HL-60 (cell line): ENCODE data around the gene ADAMTS17.

Experiments used
- DNase-seq, 2 experiments: peaks; one replicate each; pipeline ENCODE4 v3.0.0-alpha.2; 2010 to 2020; ENCODE audit warnings: low read depth in 1 of 2, low spot score in 1 of 2
- H3K27ac ChIP-seq: fragments of 250-450 bp; sonication (Bioruptor Pico); replicated peaks from 2 replicates; pipeline ENCODE4 v1.5.1; 2020; ENCODE audit warnings: mild to moderate bottlenecking, moderate library complexity
- H3K27me3 ChIP-seq: fragments of 250-450 bp; sonication (Bioruptor Pico); 2 replicates; pipeline ENCODE4 v1.5.1; 2021; ENCODE audit warnings: mild to moderate bottlenecking, moderate library complexity; ENCODE audit not compliant: insufficient read depth, poor library complexity, severe bottlenecking
- H3K4me3 ChIP-seq: replicated peaks from 2 replicates; pipeline ENCODE4 v1.5.1; 2011; ENCODE audit warnings: mild to moderate bottlenecking, control low read depth, low read length; ENCODE audit not compliant: insufficient read depth
- GABPA ChIP-seq: IDR thresholded peaks from 2 replicates; pipeline ENCODE4 v1.6.1; 2012; ENCODE audit warnings: low read depth
- POLR2AphosphoS5 ChIP-seq: IDR thresholded peaks from 2 replicates; pipeline ENCODE4 v1.6.1; 2012; ENCODE audit warnings: low read depth
- REST ChIP-seq: IDR thresholded peaks from 2 replicates; pipeline ENCODE4 v1.6.1; 2012; ENCODE audit warnings: low read depth; ENCODE audit not compliant: insufficient replicate concordance
- SPI1 ChIP-seq: IDR thresholded peaks from 2 replicates; pipeline ENCODE4 v1.6.1; 2012; ENCODE audit warnings: low read depth, mild to moderate bottlenecking, borderline replicate concordance
- TF ChIP-seq, protein P1 (sequence below): IDR thresholded peaks from one replicate; pipeline ENCODE4 v1.5.1; 2011; ENCODE audit warnings: low read length, control low read depth, inconsistent platforms; ENCODE audit not compliant: insufficient read depth

ADAMTS17 gene

DNA sequence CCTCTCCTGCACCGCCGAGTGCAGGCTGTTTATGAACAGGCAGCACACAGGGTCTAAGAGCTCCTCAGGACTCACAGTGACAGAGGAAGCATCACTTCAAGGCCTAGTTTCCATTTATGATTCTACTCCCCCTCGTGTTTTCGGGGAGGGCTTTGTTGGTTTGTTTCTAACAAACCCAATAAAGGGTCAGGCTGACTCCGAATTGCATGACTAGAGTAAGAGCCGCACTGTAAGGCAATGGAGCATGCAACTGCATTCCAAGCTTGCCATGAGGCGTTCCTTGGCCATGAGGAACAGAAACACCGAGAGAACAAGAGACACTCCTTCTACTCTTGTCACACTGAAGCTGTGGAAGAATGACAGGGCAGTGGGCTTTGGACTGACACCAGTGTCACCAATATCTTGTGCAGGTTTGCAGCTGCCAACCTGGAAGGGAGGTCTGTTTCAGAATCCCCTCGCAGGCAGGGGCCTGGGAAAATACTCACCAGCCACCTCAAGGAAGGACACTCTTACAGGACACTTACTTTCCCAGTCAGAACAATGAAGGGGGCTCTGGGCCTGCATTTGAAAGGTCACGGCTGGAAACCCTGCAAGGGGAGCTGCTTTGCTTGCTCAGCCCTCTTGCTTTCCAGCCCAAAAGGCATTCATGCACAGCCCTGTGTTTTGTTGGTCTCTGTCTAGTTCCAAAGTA is 96.8 kb downstream of the ADAMTS17 start:
- Histone ChIP-seq H3K4me3 (no peak overlapping the region), H3K27me3 (no peaks in the 10 kb centered on the region), H3K27ac (no peak overlapping the region)
- no peak for DNase-seq
- no peak for TF ChIP-seq SPI1
- TF ChIP-seq, protein P1, sequence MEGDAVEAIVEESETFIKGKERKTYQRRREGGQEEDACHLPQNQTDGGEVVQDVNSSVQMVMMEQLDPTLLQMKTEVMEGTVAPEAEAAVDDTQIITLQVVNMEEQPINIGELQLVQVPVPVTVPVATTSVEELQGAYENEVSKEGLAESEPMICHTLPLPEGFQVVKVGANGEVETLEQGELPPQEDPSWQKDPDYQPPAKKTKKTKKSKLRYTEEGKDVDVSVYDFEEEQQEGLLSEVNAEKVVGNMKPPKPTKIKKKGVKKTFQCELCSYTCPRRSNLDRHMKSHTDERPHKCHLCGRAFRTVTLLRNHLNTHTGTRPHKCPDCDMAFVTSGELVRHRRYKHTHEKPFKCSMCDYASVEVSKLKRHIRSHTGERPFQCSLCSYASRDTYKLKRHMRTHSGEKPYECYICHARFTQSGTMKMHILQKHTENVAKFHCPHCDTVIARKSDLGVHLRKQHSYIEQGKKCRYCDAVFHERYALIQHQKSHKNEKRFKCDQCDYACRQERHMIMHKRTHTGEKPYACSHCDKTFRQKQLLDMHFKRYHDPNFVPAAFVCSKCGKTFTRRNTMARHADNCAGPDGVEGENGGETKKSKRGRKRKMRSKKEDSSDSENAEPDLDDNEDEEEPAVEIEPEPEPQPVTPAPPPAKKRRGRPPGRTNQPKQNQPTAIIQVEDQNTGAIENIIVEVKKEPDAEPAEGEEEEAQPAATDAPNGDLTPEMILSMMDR, result no peak

GRCh38 chr15:100242989-100243388 is 98.8 kb downstream of the ADAMTS17 start:
- DNase-seq, result no peak
- Histone ChIP-seq H3K27me3 (no peaks in the 10 kb centered on the region), H3K27ac (no peak overlapping the region), H3K4me3 (no peak overlapping the region)
- TF ChIP-seq GABPA (no peak), REST (no peak), SPI1 (no peak), POLR2AphosphoS5 (no peak)
- TF ChIP-seq, protein P1, result no peak

DNA sequence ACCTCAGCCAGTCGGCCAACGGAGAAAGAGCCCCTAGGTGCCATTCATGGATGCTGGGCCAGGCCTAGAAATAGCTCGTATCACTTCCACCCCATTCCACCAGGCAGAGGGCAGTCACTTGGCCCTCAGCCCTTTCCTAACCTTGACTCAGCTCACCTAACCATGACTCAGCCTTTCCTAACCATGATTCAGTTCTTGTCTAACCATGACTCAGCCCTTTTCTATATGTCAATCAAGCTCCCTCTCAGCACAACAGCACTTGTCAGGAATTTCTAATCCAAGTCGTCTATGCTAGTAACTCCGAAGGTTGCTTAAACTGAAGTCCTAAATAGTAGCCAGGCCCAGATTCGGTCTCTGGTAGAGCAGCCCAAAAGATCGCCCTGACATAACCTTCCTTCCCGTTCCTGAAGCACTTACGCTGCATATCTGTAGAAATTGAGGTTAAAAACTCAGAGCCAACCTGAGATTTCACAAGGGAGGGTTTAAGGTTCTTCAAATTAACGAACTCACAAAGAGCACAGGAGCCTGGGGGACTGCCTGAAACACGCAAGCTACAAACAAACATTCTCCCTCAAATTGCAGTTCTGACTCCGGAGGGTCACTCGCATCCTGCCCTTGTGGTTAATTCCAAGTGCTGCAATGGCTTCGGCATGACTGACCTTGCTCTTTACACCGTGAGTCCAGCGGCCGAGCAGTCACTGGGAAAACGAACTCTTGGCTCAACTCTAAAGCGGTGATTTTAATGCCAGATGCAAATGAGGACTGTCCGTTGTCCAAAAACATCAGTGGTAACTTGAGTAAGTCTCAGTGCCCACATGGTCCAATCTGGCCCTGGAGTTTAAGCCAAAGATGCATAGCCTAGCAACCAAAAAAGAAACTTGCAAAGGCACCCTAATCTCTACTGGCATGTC is 99.9 kb downstream of the ADAMTS17 start:
- peak in 1 of 2 experiments; percentile 23 for DNase-seq
- no peak overlapping the region for H3K27ac ChIP-seq
- TF ChIP-seq SPI1 (no peak), GABPA (no peak), REST (no peak), POLR2AphosphoS5 (no peak)
- TF ChIP-seq, protein P1, result no peak

More for the DNA sequence above, 99.9 kb downstream of the ADAMTS17 start:
- Histone ChIP-seq H3K4me3 (no peak overlapping the region), H3K27me3 (no peaks in the 10 kb centered on the region)
